ENCODE measurements around the gene ENOX2.

DNA sequence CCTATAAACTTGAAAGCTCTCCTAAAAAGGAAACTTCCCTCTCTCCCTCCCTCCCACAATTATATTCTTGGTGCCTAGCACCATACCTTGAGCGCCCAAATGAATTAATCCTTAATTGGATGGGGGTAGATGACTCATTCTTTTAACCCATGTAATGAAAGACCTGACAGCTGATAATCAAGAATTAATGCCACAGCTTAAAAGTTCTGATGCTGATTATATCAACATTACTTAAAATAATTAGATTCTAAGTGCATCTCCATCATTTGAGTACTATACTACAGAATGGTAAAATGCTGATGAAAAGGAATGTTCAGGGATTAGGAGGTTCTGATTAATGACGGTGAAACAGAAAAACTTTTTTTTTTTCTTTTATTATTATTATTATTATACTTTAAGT, 117.0 kb downstream of the ENOX2 start:
- TF ChIP-seq POLR2A (IDR thresholded peaks at IDR 0.05; ENCODE audit: low read depth, low read length) (no peak), POLR2AphosphoS5 (IDR thresholded peaks at IDR 0.05; ENCODE audit: low read depth, low read length) (no peak), TAF1 (IDR thresholded peaks at IDR 0.05; ENCODE audit: low read depth, low read length) (no peak), PAX5 (IDR thresholded peaks at IDR 0.05; ENCODE audit: insufficient read depth, low read length, severe bottlenecking) (no peak)
